ENCODE measurements around the gene ANKRD52.

GRCh38 chr12:56190695-56191155 lies 67.5 kb downstream of the ANKRD52 start:
- TF ChIP-seq CTCF (IDR thresholded peaks at IDR 0.05; ENCODE audit: borderline replicate concordance, extremely low read depth, low read length, poor library complexity, severe bottlenecking) (no peak), EZH2 (IDR thresholded peaks at IDR 0.05; ENCODE audit: borderline replicate concordance, low read depth, low read length, severe bottlenecking) (no peak)

All from DND-41 (cell line).